Measurements from ENCODE around the gene DNASE1L1. TPM values are rescaled to one million over a fixed set of nuclear protein-coding genes. Genes with fewer than 3 reads are reported as not detected.
A peak's percentile ranks its signal among the peaks of the same experiment; 100 is the strongest.
"Not testable (repeated sequence)": the region's sequence is repeated elsewhere in the genome, so short reads cannot be mapped to it uniquely, and the experiment has no call there.

Gene DNASE1L1
- total and polyA plus RNA-seq, 10 donors, result 18.1 to 54.5 (median 36.8) TPM

- WGBS, 5 donors, result 79 to 91% (median 84%) methylated on average over 4 to 19 of the region's 19 CpGs
Measured at GRCh38 chrX:154402622-154403127, 6.4 kb downstream of the DNASE1L1 start.

DNA sequence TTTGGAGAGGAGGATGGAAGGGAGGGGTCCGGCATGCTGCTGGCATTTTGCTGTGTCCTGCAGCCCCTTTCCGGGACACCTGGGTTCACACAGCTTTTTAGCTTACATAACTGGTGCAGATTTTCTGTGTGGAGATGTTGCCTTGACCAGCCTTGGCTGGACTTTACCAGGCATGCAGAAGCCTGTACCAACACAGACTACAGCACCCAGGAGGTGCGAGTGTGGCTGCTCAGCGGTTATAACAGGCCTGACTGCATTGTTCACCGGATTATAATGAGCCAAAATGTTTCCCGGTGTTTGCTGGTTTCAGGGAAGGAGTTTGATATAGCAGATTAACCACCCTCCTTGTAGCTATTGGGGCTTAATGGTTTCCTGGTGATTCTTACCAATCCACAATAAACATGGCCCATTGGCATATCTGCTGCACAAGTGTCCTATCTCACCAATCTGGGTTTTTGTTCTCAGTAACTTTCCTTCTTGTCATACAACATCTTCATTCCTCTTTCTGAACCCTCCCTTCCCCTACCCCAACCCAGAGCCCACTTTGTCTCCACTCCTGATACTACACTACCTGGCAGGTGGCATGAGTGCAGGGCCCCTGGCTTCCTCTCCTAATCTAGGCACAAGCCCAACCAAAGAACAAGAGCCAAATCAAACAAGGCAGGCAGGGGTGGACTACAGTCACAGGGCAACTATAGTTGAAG, 7.0 kb downstream of the DNASE1L1 start:
- peak overlapping the region in 1 of 8 donors; percentile 27 for H3K27ac ChIP-seq
- intact Hi-C loops (cut with DNase I; ENCODE audit: low total_unique reads), result no loop called here
- WGBS, 5 donors, result 69 to 84% (median 75%) methylated on average over 6 of the region's 6 CpGs

More at GRCh38 chrX:154402622-154403127, 6.4 kb downstream of the DNASE1L1 start:
- H3K36me3 ChIP-seq, result peaks cover 0 to 64% (median 19%) of the 10 kb centered on the region in 6 donors
- TF ChIP-seq CTCF (IDR thresholded peaks at IDR 0.05 in 8 of 11, conservative IDR thresholded peaks at IDR 0.05 in 3 of 11) (no peak), POLR2AphosphoS5 (IDR thresholded peaks at IDR 0.05) (peak in 1 of 3 donors; percentile 57)
- H3K4me1 ChIP-seq, result peaks cover 0 to 35% (median 17%) of the 10 kb centered on the region in 6 donors
- H3K9me3 ChIP-seq, result no peaks in the 10 kb centered on the region
- H3K4me3 ChIP-seq, result no peak overlapping the region
- no peaks in the 10 kb centered on the region for H3K27me3 ChIP-seq (replicated peaks in 1 of 7)
- no peak for DNase-seq
- intact Hi-C loops (cut with DNase I; ENCODE audit: low total_unique reads), result no loop called here
- H3K27ac ChIP-seq, result no peak overlapping the region

GRCh38 chrX:154401045-154401799, 7.8 kb downstream of the DNASE1L1 start:
- no peak for DNase-seq
- 50 to 71% (median 60%) methylated on average over 3 to 6 of the region's 6 CpGs for WGBS, 5 donors
- H3K4me3 ChIP-seq, result no peak overlapping the region
- peak overlapping the region in 2 of 8 donors; percentile 7 to 94 for H3K27ac ChIP-seq
- peaks cover 0 to 64% (median 19%) of the 10 kb centered on the region in 6 donors for H3K36me3 ChIP-seq
- H3K9me3 ChIP-seq, result no peaks in the 10 kb centered on the region
- H3K27me3 ChIP-seq (replicated peaks in 1 of 7), result no peaks in the 10 kb centered on the region
- no peak for TF ChIP-seq POLR2A (IDR thresholded peaks at IDR 0.05)
- TF ChIP-seq POLR2AphosphoS5 (IDR thresholded peaks at IDR 0.05), result peak in 2 of 3 donors; percentile 24 to 59
- no peak for TF ChIP-seq CTCF (IDR thresholded peaks at IDR 0.05 in 8 of 11, conservative IDR thresholded peaks at IDR 0.05 in 3 of 11)
- intact Hi-C loops (cut with DNase I; ENCODE audit: low total_unique reads), result no loop called here
- H3K4me1 ChIP-seq, result peaks cover 0 to 46% (median 22%) of the 10 kb centered on the region in 6 donors

More for the DNA sequence above, 7.0 kb downstream of the DNASE1L1 start:
- DNase-seq, result no peak
- Histone ChIP-seq H3K36me3 (peaks cover 0 to 64% (median 19%) of the 10 kb centered on the region in 6 donors), H3K27me3 (replicated peaks in 1 of 7) (no peaks in the 10 kb centered on the region), H3K4me1 (peaks cover 0 to 38% (median 18%) of the 10 kb centered on the region in 6 donors), H3K9me3 (no peaks in the 10 kb centered on the region), H3K4me3 (no peak overlapping the region)
- TF ChIP-seq CTCF (IDR thresholded peaks at IDR 0.05 in 8 of 11, conservative IDR thresholded peaks at IDR 0.05 in 3 of 11) (no peak), POLR2A (IDR thresholded peaks at IDR 0.05) (no peak), POLR2AphosphoS5 (IDR thresholded peaks at IDR 0.05) (no peak)

GRCh38 chrX:154400369-154400817, 8.7 kb downstream of the DNASE1L1 start:
- intact Hi-C loops (cut with DNase I; ENCODE audit: low total_unique reads); H3K27me3 ChIP-seq (replicated peaks in 1 of 7); H3K9me3 ChIP-seq; DNase-seq: not testable (repeated sequence)
- peaks cover 0 to 63% (median 19%) of the 10 kb centered on the region in 6 donors for H3K36me3 ChIP-seq
- peak overlapping the region in 3 of 8 donors; percentile 53 to 72 (median 58) for H3K4me3 ChIP-seq
- H3K4me1 ChIP-seq, result peaks cover 0 to 47% (median 22%) of the 10 kb centered on the region in 6 donors
- H3K27ac ChIP-seq, result peak overlapping the region in 3 of 8 donors; percentile 94 to 99 (median 98)
- WGBS, 5 donors, result 78 to 82% (median 81%) methylated on average over 2 to 6 of the region's 6 CpGs

Data from spleen (tissue), 11 donors.